NCI-H128 (cell line): ENCODE measurements around the gene AP1M1.
A peak's percentile ranks its signal among the peaks of the same experiment; 100 is the strongest.

Source experiments
- DNase-seq: peaks from one replicate; lab custom pipeline; 2025; ENCODE audit not compliant: unreplicated experiment; lab: John Stamatoyannopoulos, UW

The AP1M1 gene

DNA sequence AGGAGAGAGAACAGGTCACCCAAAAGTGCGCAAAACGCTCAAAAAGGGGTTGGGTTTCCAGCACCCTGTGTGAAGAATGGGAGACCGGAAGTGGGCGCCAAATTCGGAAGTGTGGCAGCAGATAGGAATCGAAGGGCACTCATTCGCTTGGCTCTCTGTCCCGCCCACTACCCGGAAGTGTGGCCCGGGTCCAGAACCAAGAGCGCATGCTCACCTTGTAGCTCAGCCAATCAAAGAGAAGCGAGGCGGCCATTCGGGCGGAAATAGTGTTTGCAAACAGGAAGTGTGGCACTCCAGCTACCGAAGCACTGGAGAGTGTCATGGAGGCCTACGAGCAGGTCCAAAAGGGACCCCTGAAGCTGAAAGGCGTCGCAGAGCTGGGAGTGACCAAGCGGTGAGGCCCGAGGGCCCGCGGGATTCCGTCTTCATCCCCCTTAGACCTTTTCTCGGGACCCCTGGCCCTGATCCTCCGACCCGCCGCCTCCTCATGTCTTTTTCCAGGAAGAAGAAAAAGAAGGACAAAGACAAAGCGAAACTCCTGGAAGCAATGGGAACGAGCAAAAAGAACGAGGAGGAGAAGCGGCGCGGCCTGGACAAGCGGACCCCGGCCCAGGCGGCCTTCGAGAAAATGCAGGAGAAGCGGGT lies 12.5 kb upstream of the AP1M1 start, which contains the start of gene FAM32A:
TSS of gene FAM32A (plus strand) at position 288 of the 645 bp plus-strand sequence. CDS start at position 321, 33 bp downstream.
- peak; percentile 97 for DNase-seq

GRCh38 chr19:16185768-16186123 lies 12.0 kb upstream of the AP1M1 start:
- DNase-seq, result no peak

GRCh38 chr19:16188521-16188920 lies 9.2 kb upstream of the AP1M1 start:
- DNase-seq, result no peak

GRCh38 chr19:16190198-16190597 lies 7.5 kb upstream of the AP1M1 start:
- DNase-seq, result no peak

- no peak for DNase-seq
Measured at GRCh38 chr19:16190736-16191135, 7.0 kb upstream of the AP1M1 start.

DNA sequence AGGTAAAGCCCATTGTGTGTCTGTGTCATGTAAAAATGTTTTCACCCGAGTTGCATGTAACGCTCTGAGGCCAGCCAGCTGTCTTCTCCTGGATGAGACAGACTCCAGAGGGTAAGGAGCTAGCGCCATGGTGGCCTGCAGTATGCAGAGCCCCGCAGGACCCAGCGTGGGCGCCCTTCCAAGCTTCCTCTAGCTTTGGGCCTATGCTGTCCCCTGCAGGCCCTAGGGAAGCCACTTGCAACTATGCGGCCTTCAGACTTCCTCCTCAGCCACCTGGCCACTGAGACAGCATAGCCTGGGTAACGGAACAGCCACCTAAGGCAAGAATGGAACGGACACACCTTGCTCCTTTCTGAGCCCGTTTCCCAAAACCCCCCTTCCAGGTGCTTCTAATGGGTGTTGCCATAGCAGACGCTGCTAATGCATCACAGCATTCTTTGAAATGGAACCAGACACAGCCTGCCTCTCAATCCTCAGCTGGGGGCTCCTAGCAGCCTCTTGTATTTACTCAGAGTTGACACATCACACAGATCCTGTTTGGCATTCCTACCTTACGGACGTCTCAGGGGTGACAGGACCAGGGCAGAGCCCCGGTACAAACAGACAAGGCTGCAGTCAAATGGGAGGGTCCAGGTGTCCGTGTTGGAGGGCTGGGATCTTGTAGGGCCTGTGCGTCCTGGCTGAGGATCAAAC lies 6.3 kb upstream of the AP1M1 start:
- DNase-seq, result no peak

DNA sequence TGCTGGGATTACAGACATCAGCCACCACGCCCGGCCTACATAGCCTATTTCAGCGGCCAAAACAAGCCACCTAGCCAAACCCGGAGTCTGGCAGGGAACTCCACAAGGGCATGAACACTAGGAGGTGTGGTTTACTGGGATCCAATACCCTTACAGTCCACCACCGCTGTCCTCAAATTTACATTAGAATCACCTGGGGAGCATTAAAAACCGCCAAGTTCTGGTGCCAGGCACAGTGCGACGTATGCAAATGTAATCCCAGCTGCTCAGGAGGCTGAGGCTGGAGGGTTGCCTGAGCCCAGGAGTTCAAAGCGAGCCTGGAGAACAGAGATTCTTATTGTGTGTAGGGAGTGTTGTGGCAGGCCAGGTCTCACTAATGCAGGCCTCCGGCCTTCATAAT lies 4.2 kb upstream of the AP1M1 start:
- DNase-seq, result no peak

GRCh38 chr19:16197188-16197621 lies 506 bp upstream of the AP1M1 start:
- DNase-seq, result no peak

GRCh38 chr19:16198370-16198651 lies 600 bp downstream of the AP1M1 start:
- DNase-seq, result no peak

GRCh38 chr19:16199275-16199932 lies 1.7 kb downstream of the AP1M1 start:
- no peak for DNase-seq

DNA sequence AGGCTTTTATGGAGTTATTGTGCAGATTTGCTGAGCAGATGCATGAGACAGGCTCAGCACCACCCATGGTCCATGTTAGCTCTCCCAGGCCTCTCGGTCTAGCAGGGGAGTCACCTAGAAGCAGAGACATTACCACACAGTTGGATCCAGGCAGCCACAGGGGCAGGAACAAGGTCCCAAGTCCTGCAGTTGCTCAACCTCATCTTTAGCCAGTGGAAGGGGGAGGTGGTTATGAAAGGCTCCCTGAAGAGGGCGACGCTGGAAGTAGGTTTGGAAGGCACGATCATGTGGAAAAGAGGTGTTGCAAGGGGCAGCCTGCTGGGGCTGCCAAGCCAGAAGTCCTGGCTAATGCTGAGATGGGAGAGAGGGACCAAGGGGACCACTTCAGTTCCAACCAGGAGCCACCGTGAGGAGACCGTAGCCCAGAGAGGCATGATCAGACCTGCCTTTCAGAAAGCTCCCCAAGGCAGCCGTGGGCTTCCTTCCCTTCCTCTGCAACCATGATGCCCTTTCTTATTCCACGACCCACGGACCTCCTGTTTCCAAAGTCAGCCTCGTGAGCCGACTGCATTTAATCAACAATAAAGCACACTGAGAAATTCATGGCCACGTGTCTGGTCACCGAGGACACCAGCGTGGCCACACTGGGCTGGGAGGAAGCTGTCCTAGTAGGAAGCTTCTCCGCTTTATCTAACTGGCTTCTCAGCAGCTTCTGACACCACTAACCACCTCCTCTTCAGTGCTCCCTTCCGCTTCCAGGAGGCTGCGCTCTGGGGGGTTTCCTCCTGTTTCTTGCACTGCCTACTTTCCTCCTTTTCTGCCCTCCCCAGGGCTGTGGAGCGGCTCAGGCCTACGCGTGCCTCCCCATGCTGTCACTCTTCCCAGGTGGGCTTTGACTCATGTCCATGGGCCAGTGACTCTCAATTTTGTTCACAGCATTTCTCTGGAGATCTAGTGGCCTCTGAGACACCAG lies 2.6 kb downstream of the AP1M1 start:
- DNase-seq, result no peak

DNA sequence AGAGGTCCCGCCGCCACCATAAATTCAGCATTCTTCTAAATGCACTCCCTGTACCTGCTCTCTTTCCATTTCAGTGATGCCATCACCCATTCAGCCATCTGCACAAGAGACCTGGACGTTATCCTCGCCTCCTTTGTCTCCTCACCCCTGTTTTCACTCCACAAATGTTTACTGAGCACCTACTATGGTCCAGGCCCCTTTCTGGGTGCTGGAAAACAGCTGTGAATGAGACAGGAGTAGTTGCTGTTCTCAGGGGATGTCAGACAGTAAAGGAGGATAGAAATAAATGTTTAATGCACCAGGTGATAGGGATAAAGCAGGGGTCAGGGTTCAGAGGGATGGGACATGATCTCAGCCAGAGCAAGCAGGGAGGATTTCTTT lies 3.3 kb downstream of the AP1M1 start:
- no peak for DNase-seq

DNA sequence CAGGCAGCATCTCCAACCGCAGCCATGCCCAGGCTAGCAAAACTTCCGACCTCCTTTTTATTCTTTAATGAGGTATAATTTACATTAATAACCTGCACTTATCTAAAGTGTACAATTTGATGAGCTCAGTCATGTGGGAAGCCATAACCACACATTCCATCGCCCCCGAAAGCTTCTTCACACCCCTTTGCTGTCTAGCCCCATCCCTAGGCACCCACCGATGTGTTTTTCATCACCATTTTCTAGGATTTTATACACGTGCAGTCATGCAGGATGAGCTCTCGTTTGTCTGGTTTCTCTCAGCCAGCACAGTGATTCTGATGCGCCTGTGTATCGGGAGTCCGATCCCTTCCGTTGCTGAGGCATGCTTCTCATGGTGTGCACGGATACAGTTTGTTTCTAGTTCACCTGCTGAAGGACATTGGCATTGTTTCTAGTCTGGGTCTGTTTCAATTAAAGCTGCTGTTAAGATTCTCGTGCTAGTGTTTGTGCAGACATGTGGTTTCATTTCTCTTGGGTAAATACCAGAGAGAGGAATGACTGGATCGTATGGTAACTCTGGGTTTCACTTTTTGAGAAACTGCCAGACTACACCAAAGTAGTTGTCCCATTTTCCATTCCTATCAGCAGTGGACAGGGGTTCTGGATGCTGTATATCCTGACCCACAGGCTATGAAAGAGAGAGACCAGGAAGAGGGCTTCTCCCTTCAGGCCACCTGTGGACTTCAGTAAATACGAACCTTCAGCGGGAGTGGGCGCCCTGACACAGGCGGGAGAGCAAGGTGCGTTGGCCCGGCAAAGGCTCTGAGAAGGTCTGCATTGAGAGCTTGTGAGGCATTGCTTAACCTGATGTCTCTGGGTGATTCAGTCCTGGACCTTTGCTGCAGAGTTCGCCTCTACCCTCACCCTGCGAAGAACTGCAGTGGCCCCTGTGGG lies 4.9 kb downstream of the AP1M1 start:
- no peak for DNase-seq

DNA sequence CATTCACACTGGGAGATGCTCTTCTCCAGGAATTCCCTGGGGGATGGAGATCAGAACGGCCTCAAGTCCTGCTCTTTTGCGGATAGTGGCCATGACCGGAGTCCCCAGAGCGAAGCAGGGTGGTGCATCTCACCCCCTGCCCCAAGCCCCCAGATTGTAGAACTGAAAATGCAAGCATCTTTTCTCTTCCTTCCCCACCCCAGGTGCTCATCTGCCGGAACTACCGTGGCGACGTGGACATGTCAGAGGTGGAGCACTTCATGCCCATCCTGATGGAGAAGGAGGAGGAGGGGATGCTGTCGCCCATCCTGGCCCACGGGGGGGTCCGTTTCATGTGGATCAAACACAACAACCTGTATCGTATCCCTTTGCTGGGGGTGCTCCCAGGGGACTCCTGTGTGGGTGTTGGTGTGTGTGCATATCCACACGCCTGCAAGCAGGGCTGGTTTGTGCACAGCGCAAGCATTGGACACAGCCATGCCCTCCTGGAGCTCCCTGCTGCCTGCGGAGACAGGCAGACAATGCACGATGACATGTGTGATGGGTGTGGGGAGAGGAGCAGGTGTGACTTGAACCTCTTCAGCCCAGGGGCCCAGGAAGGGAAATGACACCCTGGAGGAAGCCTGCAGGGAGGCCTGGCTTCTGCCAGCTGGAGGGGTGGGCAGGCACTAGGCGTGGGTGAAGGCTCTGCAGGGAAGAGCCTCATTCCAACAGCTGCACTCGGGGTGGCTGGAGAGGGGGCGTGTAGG lies 5.7 kb downstream of the AP1M1 start:
- no peak for DNase-seq

DNA sequence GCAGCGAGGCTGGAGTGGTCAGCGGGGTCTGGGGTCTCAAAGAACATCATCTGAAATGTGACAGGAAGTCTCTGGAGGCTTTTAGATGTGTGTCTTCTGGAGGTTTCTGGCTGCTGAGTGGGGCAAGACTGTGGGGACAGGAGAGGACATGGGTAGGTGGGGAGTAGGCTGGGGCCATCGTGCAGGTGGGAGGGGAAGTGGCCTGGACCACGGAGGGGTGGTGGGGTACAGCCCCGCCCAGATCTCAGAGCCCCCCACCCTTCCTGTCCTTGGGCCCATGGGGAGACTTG lies 6.2 kb downstream of the AP1M1 start:
- no peak for DNase-seq

DNA sequence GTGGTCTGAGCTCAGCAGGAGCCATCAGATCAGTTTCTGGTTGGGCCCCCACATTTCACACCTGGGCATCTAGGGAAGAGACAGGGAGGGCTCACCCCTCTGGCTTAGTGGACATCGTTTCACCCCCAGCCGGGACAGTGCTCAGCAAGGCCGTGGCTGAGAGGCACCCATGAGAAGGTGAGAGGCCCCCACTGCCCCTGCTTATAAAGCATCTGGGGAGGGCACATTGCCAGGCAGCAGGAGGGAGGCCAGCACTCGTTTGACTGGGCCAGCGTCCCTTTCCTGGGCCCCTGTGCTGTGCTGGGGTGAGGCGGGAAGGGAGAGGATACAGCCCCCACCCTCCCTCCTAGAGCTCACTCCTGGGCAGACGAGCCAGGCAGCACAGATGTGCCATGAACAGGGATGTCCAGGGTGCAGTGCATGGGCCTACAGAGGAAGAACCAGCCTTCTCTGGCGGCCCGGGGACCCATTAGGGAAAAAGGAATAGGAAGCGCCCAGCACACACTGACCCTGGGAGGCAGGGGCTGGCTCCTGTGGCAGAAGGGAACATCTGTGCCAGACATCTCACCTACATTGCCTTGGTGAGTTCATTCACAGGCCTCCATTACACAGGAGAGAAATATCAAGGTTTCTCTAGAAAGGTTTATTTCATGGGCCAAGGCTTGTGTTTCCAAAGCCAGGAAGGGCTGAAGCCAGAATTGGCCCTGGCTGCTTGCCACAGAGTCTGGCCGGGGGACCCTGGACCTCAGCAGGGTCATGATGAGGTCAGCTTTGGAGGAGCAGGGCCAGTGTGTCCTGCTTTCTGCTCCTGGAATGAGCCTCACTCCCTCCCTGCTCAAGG lies 7.7 kb downstream of the AP1M1 start:
- DNase-seq, result no peak

DNA sequence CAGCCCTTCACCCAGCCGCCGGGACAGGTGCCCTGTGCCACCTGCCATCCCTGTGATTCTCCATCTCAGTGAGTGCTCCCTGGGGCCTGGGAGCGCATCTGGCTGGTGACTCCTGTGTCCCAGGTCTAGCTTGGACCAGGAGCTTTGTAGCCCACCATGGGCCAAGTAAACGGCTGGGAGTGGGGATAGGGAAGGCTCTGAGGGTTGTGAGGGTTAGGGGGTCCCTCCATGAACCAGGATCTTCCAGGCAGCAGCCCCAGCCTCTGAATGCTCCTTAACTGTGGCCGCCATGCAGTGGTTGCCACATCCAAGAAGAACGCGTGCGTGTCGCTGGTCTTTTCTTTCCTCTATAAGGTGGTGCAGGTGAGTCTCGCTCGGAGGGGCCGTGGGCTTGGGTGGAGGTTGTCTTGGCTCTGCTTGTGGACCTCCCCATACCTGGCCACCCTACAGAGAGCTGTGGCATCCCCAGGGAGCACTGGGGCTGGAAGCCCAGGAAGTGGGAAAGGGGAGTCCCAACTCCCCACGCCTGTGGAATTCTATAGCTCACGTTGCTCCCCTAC lies 8.4 kb downstream of the AP1M1 start:
- DNase-seq, result no peak

DNA sequence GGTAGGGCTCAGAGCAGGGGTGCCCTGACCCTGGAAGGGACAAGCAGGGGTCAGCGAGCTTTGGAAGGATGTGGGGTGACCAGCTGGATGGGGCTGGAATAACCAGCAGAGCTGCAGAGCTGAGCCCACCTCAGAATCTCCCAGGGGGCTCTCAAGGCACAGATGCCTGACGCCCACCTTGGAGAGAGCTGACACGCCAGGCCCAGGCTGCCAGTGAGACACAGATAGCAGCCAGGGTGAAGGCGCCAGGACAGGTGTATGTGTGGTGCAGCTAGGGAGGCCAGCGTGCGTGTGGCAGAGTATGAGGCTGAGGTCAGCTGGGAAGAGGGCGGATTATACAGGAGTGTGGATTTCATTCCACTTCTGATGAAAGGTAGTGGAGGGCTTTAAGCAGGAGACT lies 8.9 kb downstream of the AP1M1 start:
- no peak for DNase-seq

DNA sequence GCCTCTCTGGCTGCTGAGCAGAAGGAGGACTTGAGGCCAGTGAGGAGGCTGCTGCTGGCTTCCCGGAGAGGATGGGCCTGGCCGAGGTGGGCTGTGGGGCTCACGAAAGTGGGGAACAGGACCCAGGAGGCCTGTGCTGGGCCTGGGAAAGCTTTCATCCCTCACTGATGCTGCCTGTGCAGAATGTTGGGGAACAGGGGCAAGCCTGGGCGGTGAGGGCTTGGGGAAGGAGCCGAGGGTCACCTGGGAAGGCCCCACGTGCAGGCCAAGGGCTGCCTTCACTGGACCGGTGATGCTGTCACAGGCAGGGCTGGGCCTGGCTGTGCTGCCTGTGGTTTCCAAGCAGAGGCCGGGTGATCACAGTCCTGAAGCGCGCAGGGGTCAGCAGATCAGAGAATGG lies 9.4 kb downstream of the AP1M1 start:
- DNase-seq, result no peak
